HCT116 (cell line): Measurements from ENCODE around the gene BRSK1. TPM values are rescaled to one million over a fixed set of nuclear protein-coding genes. Genes with fewer than 3 reads are reported as not detected.

ENCODE experiments used
- ATAC-seq: fragments of 200-7000 bp; cut with Tn5 transposase; 2 replicates; pipeline ENCODE4 v1.9.1; 2020; ENCODE audit warnings: mild to moderate bottlenecking, moderate library complexity
- BruUV-seq: library from RNA; stranded (reverse); fragments of 400-500 nt; replicated peaks from 2 replicates; lab custom pipeline; 2021; lab: Mats Ljungman, UMichigan
- CTCF ChIA-PET: fragments of 300-600 bp; sonication (Branson Sonifier 250); formaldehyde crosslinking; loops from one replicate; lab custom pipeline; 2021; ENCODE audit warnings: antibody characterized with exemption; lab: Charles Lee
- POLR2A ChIA-PET: fragments of 300-600, 350-600 bp; sonication (Branson Sonifier 250); formaldehyde crosslinking; loops from one replicate; lab custom pipeline; 2021; ENCODE audit warnings: antibody characterized with exemption; lab: Charles Lee
- RAD21 ChIA-PET, 2 experiments: fragments of 300-600 bp; sonication (Branson Sonifier 250); formaldehyde crosslinking; loops; one replicate each; lab custom pipeline; 2023; ENCODE audit warnings: low total read pairs in 2 of 2; ENCODE audit not compliant: uncharacterized antibody in 2 of 2, unreplicated experiment in 2 of 2, low non-redundant PET in 1 of 2; lab: Charles Lee
- DNase-seq: peaks from one replicate; pipeline ENCODE4 v3.0.0-alpha.2; 2010; ENCODE audit warnings: low read depth, low spot score
- H2AFZ ChIP-seq: fragments of 200-600 bp; shearing (Covaris generic), sonication (generic); 2 replicates; pipeline ENCODE4 v1.6.1; 2017; ENCODE audit warnings: low read depth, mixed run types, mixed read lengths, antibody characterized with exemption, low read length; ENCODE audit not compliant: poor library complexity, severe bottlenecking
- H3K27ac ChIP-seq: 2 replicates; pipeline ENCODE4 v1.5.1; 2012; ENCODE audit warnings: low read depth, low read length
- H3K27me3 ChIP-seq: fragments of 200-600 bp; sonication (generic); 2 replicates; pipeline ENCODE4 v1.6.1; 2016; ENCODE audit warnings: mixed run types, low read length, mixed read lengths; ENCODE audit not compliant: insufficient read depth
- H3K36me3 ChIP-seq, 2 experiments: fragments of 200-500 bp in 1 of 2; fragments of 200-600 bp in 1 of 2; sonication (Bioruptor generic) in 1 of 2; sonication (generic) in 1 of 2; 2 replicates each; pipeline versions ENCODE4 v1.5.1 to v1.6.1; 2014 to 2016; ENCODE audit warnings: low read length in 2 of 2, inconsistent platforms in 1 of 2, mixed read lengths in 1 of 2, mixed run types in 1 of 2; ENCODE audit not compliant: insufficient read depth in 2 of 2, control insufficient read depth in 1 of 2
- H3K4me1 ChIP-seq, 2 experiments: fragments of 200-600 bp in 1 of 2; sonication (generic) in 1 of 2; 2 replicates each; pipeline versions ENCODE4 v1.5.1 to v1.6.1; 2012 to 2017; ENCODE audit warnings: low read length in 2 of 2, inconsistent platforms in 1 of 2, mild to moderate bottlenecking in 1 of 2, mixed read lengths in 1 of 2, mixed run types in 1 of 2, moderate library complexity in 1 of 2; ENCODE audit not compliant: insufficient read depth in 2 of 2, control insufficient read depth in 1 of 2
- H3K4me2 ChIP-seq: fragments of 200-600 bp; sonication (generic); 2 replicates; pipeline ENCODE4 v1.6.1; 2017; ENCODE audit warnings: mixed run types, low read length, mixed read lengths
- H3K4me3 ChIP-seq, 2 experiments: fragments of 200-600 bp in 1 of 2; sonication (generic) in 1 of 2; replicated peaks in 1 of 2; 2 replicates each; pipeline ENCODE4 v1.5.1; 2011 to 2016; ENCODE audit warnings: low read length in 2 of 2, control low read depth in 1 of 2, low read depth in 1 of 2, mild to moderate bottlenecking in 1 of 2, mixed read lengths in 1 of 2, mixed run types in 1 of 2
- H3K79me2 ChIP-seq: fragments of 200-600 bp; sonication (generic); 2 replicates; pipeline ENCODE4 v1.6.1; 2017; ENCODE audit warnings: mild to moderate bottlenecking, mixed run types, low read length, moderate library complexity, mixed read lengths; ENCODE audit not compliant: insufficient read depth
- H3K9ac ChIP-seq: fragments of 200-600 bp; sonication (generic); 2 replicates; pipeline ENCODE4 v1.6.1; 2016; ENCODE audit warnings: low read length, mixed read lengths
- H3K9me2 ChIP-seq: fragments of 200-600 bp; sonication (generic), shearing (Covaris generic); 2 replicates; pipeline ENCODE4 v1.6.1; 2017; ENCODE audit warnings: mixed run types, mild to moderate bottlenecking, moderate library complexity; ENCODE audit not compliant: insufficient read depth
- H3K9me3 ChIP-seq, 2 experiments: fragments of 200-500 bp in 1 of 2; fragments of 200-600 bp in 1 of 2; sonication (Bioruptor generic) in 1 of 2; sonication (generic) in 1 of 2; 2 replicates each; pipeline ENCODE4 v1.6.1; 2014 to 2017; ENCODE audit warnings: low read length in 2 of 2, mixed read lengths in 2 of 2, inconsistent platforms in 1 of 2, low read depth in 1 of 2, mild to moderate bottlenecking in 1 of 2, mixed run types in 1 of 2, moderate library complexity in 1 of 2; ENCODE audit not compliant: control insufficient read depth in 1 of 2, insufficient read depth in 1 of 2
- H4K20me1 ChIP-seq: fragments of 200-600 bp; sonication (generic), shearing (Covaris generic); 2 replicates; pipeline ENCODE4 v1.6.1; 2017; ENCODE audit warnings: mixed run types, mild to moderate bottlenecking, moderate library complexity; ENCODE audit not compliant: insufficient read depth
- EGR1 ChIP-seq: IDR thresholded peaks from 2 replicates; pipeline ENCODE4 v1.6.1; 2012; ENCODE audit warnings: low read depth
- EZH2phosphoT487 ChIP-seq: fragments of 200-600 bp; IDR thresholded peaks from 2 replicates; pipeline ENCODE4 v1.6.1; 2018; ENCODE audit warnings: antibody characterized with exemption, borderline replicate concordance
- POLR2AphosphoS5 ChIP-seq: IDR thresholded peaks from 2 replicates; pipeline ENCODE4 v1.6.1; 2011; ENCODE audit warnings: mild to moderate bottlenecking, low read depth, low read length, moderate library complexity
- SIN3A ChIP-seq: IDR thresholded peaks from 2 replicates; pipeline ENCODE4 v1.6.1; 2012; ENCODE audit warnings: low read depth
- SP1 ChIP-seq: IDR thresholded peaks from 2 replicates; pipeline ENCODE4 v1.6.1; 2012; ENCODE audit warnings: low read depth
- intact Hi-C: fragments of 100-400 bp; cut with micrococcal nuclease; formaldehyde crosslinking; loops from 2 replicates; pipeline ENCODE4 v1.10.0; 2022
- total RNA-seq: library from RNA; stranded (reverse); gene quantifications from one replicate; pipeline ENCODE4 v1.2.1, GENCODE V29; 2021; ENCODE audit not compliant: unreplicated experiment
- TF ChIP-seq, protein P1 (sequence below): IDR thresholded peaks from 2 replicates; pipeline ENCODE4 v1.6.1; 2012
- TF ChIP-seq, protein P2 (sequence below): IDR thresholded peaks from 2 replicates; pipeline ENCODE4 v1.6.1; 2011; ENCODE audit warnings: mild to moderate bottlenecking, low read length, moderate library complexity; ENCODE audit not compliant: insufficient replicate concordance; ENCODE audit errors: extremely low read depth
- TF ChIP-seq, protein P3 (sequence below): IDR thresholded peaks from 2 replicates; pipeline ENCODE4 v1.6.1; 2012
- TF ChIP-seq, protein P4 (sequence below), 3 experiments: fragments of 200-600 bp in 1 of 3; sonication (generic) in 1 of 3; IDR thresholded peaks in 2 of 3; conservative IDR thresholded peaks in 1 of 3; 2 replicates each; pipeline ENCODE4 v1.5.1; 2012 to 2017; ENCODE audit warnings: low read depth in 2 of 3, low read length in 2 of 3, antibody characterized with exemption in 1 of 3, borderline replicate concordance in 1 of 3, control low read depth in 1 of 3, mild to moderate bottlenecking in 1 of 3, mixed read lengths in 1 of 3, mixed run types in 1 of 3, moderate library complexity in 1 of 3; ENCODE audit not compliant: insufficient read depth in 1 of 3
- TF ChIP-seq, protein P5 (sequence below): IDR thresholded peaks from 2 replicates; pipeline ENCODE4 v1.6.1; 2012; ENCODE audit warnings: low read depth

The BRSK1 gene
- total RNA-seq, 1 experiment from 2014 or later = 33.3 TPM

DNA sequence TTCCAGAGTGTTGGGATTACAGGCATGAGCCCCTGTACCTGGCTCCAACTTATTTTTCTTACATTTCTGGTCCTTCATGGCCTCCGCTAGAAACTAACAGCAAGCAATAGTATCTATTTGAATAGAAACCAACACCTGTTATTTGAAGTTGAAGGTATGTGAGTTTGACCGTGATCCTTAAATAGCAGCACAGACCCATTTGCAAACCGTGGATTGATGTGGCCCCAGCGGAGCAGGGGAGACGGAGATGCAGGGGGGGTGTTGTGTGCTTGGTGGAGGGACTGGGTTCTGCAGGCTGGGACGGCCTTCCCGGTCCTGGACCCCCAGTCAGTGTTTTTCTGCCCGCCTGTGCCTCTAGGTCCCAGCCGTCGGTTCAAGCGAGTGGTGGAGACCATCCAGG is 24.5 kb downstream of the BRSK1 start:
- Histone ChIP-seq H3K27me3 (no peaks in the 10 kb centered on the region), H3K9me3 (no peaks in the 10 kb centered on the region), H3K4me3 (no peak overlapping the region), H4K20me1 (no peaks in the 10 kb centered on the region), H3K4me1 (no peaks in the 10 kb centered on the region), H3K9me2 (no peaks in the 10 kb centered on the region), H3K27ac (no peak overlapping the region), H3K4me2 (no peak overlapping the region), H3K79me2 (no peaks in the 10 kb centered on the region), H3K9ac (no peak overlapping the region), H2AFZ (no peak overlapping the region), H3K36me3 (peaks cover 6 to 15% of the 10 kb centered on the region in 2 experiments; a peak in 3 of 4 replicates)
- RAD21 ChIA-PET = interaction anchor here in 1 of 2 experiments (1.0 kb wide), 1 partner anchor 196 kb away, joined by 3 read pairs; no protein-coding TSS in a partner anchor
- POLR2A ChIA-PET = no interaction called here
- CTCF ChIA-PET = no interaction called here
- TF ChIP-seq EGR1 (no peak), SP1 (no peak), SIN3A (no peak), EZH2phosphoT487 (no peak), POLR2AphosphoS5 (no peak)
- TF ChIP-seq, protein P1, sequence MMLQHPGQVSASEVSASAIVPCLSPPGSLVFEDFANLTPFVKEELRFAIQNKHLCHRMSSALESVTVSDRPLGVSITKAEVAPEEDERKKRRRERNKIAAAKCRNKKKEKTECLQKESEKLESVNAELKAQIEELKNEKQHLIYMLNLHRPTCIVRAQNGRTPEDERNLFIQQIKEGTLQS = no peak
- TF ChIP-seq, protein P2, sequence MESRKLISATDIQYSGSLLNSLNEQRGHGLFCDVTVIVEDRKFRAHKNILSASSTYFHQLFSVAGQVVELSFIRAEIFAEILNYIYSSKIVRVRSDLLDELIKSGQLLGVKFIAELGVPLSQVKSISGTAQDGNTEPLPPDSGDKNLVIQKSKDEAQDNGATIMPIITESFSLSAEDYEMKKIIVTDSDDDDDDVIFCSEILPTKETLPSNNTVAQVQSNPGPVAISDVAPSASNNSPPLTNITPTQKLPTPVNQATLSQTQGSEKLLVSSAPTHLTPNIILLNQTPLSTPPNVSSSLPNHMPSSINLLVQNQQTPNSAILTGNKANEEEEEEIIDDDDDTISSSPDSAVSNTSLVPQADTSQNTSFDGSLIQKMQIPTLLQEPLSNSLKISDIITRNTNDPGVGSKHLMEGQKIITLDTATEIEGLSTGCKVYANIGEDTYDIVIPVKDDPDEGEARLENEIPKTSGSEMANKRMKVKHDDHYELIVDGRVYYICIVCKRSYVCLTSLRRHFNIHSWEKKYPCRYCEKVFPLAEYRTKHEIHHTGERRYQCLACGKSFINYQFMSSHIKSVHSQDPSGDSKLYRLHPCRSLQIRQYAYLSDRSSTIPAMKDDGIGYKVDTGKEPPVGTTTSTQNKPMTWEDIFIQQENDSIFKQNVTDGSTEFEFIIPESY = no peak
- TF ChIP-seq, protein P3, sequence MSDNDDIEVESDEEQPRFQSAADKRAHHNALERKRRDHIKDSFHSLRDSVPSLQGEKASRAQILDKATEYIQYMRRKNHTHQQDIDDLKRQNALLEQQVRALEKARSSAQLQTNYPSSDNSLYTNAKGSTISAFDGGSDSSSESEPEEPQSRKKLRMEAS = no peak
- TF ChIP-seq, protein P4, sequence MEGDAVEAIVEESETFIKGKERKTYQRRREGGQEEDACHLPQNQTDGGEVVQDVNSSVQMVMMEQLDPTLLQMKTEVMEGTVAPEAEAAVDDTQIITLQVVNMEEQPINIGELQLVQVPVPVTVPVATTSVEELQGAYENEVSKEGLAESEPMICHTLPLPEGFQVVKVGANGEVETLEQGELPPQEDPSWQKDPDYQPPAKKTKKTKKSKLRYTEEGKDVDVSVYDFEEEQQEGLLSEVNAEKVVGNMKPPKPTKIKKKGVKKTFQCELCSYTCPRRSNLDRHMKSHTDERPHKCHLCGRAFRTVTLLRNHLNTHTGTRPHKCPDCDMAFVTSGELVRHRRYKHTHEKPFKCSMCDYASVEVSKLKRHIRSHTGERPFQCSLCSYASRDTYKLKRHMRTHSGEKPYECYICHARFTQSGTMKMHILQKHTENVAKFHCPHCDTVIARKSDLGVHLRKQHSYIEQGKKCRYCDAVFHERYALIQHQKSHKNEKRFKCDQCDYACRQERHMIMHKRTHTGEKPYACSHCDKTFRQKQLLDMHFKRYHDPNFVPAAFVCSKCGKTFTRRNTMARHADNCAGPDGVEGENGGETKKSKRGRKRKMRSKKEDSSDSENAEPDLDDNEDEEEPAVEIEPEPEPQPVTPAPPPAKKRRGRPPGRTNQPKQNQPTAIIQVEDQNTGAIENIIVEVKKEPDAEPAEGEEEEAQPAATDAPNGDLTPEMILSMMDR (IDR thresholded peaks at IDR 0.05 in 2 of 3, conservative IDR thresholded peaks at IDR 0.05 in 1 of 3; ENCODE audit: borderline replicate concordance in 1 of 3, insufficient read depth in 1 of 3, low read depth in 2 of 3, low read length in 2 of 3) = no peak
- TF ChIP-seq, protein P5, sequence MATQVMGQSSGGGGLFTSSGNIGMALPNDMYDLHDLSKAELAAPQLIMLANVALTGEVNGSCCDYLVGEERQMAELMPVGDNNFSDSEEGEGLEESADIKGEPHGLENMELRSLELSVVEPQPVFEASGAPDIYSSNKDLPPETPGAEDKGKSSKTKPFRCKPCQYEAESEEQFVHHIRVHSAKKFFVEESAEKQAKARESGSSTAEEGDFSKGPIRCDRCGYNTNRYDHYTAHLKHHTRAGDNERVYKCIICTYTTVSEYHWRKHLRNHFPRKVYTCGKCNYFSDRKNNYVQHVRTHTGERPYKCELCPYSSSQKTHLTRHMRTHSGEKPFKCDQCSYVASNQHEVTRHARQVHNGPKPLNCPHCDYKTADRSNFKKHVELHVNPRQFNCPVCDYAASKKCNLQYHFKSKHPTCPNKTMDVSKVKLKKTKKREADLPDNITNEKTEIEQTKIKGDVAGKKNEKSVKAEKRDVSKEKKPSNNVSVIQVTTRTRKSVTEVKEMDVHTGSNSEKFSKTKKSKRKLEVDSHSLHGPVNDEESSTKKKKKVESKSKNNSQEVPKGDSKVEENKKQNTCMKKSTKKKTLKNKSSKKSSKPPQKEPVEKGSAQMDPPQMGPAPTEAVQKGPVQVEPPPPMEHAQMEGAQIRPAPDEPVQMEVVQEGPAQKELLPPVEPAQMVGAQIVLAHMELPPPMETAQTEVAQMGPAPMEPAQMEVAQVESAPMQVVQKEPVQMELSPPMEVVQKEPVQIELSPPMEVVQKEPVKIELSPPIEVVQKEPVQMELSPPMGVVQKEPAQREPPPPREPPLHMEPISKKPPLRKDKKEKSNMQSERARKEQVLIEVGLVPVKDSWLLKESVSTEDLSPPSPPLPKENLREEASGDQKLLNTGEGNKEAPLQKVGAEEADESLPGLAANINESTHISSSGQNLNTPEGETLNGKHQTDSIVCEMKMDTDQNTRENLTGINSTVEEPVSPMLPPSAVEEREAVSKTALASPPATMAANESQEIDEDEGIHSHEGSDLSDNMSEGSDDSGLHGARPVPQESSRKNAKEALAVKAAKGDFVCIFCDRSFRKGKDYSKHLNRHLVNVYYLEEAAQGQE = no peak
- no TSS peak for BruUV-seq
- no peak for DNase-seq
- ATAC-seq = no peak
- intact Hi-C loops = no loop called here
